HepG2 (cell line): ENCODE data around the gene MIA2. TPM values are rescaled to one million over a fixed set of nuclear protein-coding genes. Genes with fewer than 3 reads are reported as not detected.
A peak's percentile ranks its signal among the peaks of the same experiment; 100 is the strongest.

Experiments used
- IRX3 ChIP-seq: sonication (generic); formaldehyde crosslinking; IDR thresholded peaks from 2 replicates; pipeline ENCODE4 v1.8.1; 2023; ENCODE audit warnings: mild to moderate bottlenecking, low read depth, missing genetic modification reagents, borderline replicate concordance
- MYC ChIP-seq: sonication (generic); formaldehyde crosslinking; IDR thresholded peaks from 2 replicates; pipeline ENCODE4 v1.9.0; 2021; ENCODE audit warnings: missing genetic modification reagents, borderline replicate concordance
- PRDM15 ChIP-seq: sonication (generic); formaldehyde crosslinking; IDR thresholded peaks from 2 replicates; pipeline ENCODE4 v1.4.0; 2020; ENCODE audit warnings: missing genetic modification reagents
- PRPF4 ChIP-seq: fragments of 200-400 bp; formaldehyde crosslinking; IDR thresholded peaks from 2 replicates; pipeline ENCODE4 v1.6.1; 2016; ENCODE audit warnings: low read length, low read depth; ENCODE audit not compliant: poor library complexity, severe bottlenecking
- ZFP41 ChIP-seq: sonication (generic); formaldehyde crosslinking; IDR thresholded peaks from 2 replicates; pipeline ENCODE4 v1.4.0; 2020; ENCODE audit warnings: mild to moderate bottlenecking, missing genetic modification reagents, borderline replicate concordance
- ZKSCAN1 ChIP-seq: fragments of 150-350 bp; IDR thresholded peaks from 2 replicates; pipeline ENCODE4 v1.6.1; 2014; ENCODE audit warnings: low read length
- ZNF430 ChIP-seq: sonication (generic); formaldehyde crosslinking; IDR thresholded peaks from 2 replicates; pipeline ENCODE4 v1.9.0; 2021; ENCODE audit warnings: mild to moderate bottlenecking, missing genetic modification reagents
- ZNF777 ChIP-seq: sonication (generic); formaldehyde crosslinking; IDR thresholded peaks from 2 replicates; pipeline ENCODE4 v1.4.0; 2020; ENCODE audit warnings: missing genetic modification reagents
- ZNF788 ChIP-seq: sonication (generic); formaldehyde crosslinking; IDR thresholded peaks from 2 replicates; pipeline ENCODE4 v1.5.0; 2020; ENCODE audit warnings: mild to moderate bottlenecking, missing genetic modification reagents, borderline replicate concordance
- ZNF891 ChIP-seq: sonication (generic); formaldehyde crosslinking; IDR thresholded peaks from 2 replicates; pipeline ENCODE4 v1.5.0; 2020; ENCODE audit warnings: mild to moderate bottlenecking, missing genetic modification reagents
- ZSCAN30 ChIP-seq: sonication (generic); formaldehyde crosslinking; IDR thresholded peaks from 2 replicates; pipeline ENCODE4 v1.5.0; 2020; ENCODE audit warnings: mild to moderate bottlenecking, missing genetic modification reagents
- polyA plus RNA-seq, 8 experiments: library from polyadenylated mRNA; depleted of rRNA in 3 of 8; stranded (reverse) in 7 of 8; unstranded in 1 of 8; fragments of >200 nt; fragmentation: Illumina TruSeq in 4 of 8; extraction: Trizol in 4 of 8; gene quantifications; 2 replicates each; pipeline versions ENCODE4 v1.2.1 to v1.2.3, GENCODE V29; 2011 to 2016; ENCODE audit warnings: low read depth in 4 of 8, missing spikeins in 1 of 8, mixed read lengths in 1 of 8; ENCODE audit not compliant: insufficient read depth in 1 of 8
- total RNA-seq, 5 experiments: library from RNA; depleted of rRNA; stranded (reverse); fragments of >200 nt; fragmentation: Illumina TruSeq; extraction: Trizol; gene quantifications; 2 replicates each; pipeline ENCODE4 v1.2.3, GENCODE V29; 2016; ENCODE audit warnings: low read depth in 1 of 5
- TF ChIP-seq, protein P1 (sequence below): fragments of 450-650 bp; IDR thresholded peaks from 2 replicates; pipeline ENCODE4 v1.6.1; 2016
- TF ChIP-seq, protein P2 (sequence below): sonication (generic); formaldehyde crosslinking; IDR thresholded peaks from 2 replicates; pipeline ENCODE4 v1.4.0; 2020; ENCODE audit warnings: missing genetic modification reagents, borderline replicate concordance
- TF ChIP-seq, protein P3 (sequence below): sonication (generic); formaldehyde crosslinking; IDR thresholded peaks from 2 replicates; pipeline ENCODE4 v1.4.0; 2020; ENCODE audit warnings: missing genetic modification reagents

Gene MIA2
- total and polyA plus RNA-seq, 2 of the 13 experiments (the other 11 are each of a cell fraction or from before 2014, with no cell fraction given) = 134 to 158 TPM

DNA sequence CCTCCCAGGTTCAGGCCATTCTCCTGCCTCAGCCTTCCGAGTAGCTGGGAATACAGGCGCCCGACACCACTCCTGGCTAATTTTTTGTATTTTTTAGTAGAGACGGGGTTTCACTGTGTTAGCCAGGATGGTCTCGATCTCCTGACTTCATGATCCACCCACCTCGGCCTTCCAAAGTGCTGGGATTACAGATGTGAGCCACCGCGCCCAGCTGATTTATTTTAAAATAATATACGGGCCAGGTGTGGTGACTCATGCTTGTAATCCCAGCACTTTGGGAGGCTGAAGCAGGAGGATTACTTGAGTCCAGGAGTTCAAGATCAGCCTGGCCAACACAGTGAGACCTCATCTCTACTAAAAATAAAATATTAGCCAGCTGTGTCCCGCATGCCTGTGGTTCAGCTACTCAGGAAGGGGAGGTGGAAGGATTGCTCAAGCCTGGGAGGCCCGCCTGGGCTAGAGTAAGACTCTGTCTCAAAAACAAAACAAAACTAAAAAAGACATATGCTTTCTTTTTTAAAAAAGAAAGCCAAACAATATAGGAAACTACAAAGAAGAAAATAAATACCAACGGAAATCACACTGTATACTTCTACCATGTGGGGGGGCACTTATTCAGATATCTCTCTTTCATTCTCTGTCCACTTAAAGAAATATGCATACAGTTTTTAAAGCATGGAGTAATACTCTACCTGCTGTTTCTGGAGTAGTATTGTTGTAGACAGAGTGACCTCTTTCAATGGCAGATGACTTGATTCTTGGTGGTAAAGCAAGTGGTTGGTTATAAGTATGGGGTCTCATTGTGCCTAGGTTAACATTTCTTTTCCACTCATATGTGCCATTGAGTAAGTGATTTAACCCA is 930 bp upstream of the MIA2 start (continued):
- TF ChIP-seq, protein P1, sequence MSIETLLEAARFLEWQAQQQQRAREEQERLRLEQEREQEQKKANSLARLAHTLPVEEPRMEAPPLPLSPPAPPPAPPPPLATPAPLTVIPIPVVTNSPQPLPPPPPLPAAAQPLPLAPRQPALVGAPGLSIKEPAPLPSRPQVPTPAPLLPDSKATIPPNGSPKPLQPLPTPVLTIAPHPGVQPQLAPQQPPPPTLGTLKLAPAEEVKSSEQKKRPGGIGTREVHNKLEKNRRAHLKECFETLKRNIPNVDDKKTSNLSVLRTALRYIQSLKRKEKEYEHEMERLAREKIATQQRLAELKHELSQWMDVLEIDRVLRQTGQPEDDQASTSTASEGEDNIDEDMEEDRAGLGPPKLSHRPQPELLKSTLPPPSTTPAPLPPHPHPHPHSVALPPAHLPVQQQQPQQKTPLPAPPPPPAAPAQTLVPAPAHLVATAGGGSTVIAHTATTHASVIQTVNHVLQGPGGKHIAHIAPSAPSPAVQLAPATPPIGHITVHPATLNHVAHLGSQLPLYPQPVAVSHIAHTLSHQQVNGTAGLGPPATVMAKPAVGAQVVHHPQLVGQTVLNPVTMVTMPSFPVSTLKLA = no peak
- no peak for TF ChIP-seq ZFP41 (CRISPR knock-in tag)
- TF ChIP-seq ZNF777 (CRISPR knock-in tag) = peak; percentile 40; the same call in 1 of the 2 replicates
- no peak for TF ChIP-seq ZNF891
- TF ChIP-seq IRX3 (CRISPR knock-in tag) = peak; percentile 49; the same call in 1 of the 2 replicates
- no peak for TF ChIP-seq ZKSCAN1
- TF ChIP-seq, protein P2, sequence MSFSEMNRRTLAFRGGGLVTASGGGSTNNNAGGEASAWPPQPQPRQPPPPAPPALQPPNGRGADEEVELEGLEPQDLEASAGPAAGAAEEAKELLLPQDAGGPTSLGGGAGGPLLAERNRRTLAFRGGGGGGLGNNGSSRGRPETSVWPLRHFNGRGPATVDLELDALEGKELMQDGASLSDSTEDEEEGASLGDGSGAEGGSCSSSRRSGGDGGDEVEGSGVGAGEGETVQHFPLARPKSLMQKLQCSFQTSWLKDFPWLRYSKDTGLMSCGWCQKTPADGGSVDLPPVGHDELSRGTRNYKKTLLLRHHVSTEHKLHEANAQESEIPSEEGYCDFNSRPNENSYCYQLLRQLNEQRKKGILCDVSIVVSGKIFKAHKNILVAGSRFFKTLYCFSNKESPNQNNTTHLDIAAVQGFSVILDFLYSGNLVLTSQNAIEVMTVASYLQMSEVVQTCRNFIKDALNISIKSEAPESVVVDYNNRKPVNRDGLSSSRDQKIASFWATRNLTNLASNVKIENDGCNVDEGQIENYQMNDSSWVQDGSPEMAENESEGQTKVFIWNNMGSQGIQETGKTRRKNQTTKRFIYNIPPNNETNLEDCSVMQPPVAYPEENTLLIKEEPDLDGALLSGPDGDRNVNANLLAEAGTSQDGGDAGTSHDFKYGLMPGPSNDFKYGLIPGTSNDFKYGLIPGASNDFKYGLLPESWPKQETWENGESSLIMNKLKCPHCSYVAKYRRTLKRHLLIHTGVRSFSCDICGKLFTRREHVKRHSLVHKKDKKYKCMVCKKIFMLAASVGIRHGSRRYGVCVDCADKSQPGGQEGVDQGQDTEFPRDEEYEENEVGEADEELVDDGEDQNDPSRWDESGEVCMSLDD (CRISPR knock-in tag) = peak; percentile 53; the same call in 1 of the 2 replicates
- TF ChIP-seq MYC (CRISPR knock-in tag) = peak; percentile 56
- peak; percentile 64 for TF ChIP-seq PRPF4
- TF ChIP-seq, protein P3, sequence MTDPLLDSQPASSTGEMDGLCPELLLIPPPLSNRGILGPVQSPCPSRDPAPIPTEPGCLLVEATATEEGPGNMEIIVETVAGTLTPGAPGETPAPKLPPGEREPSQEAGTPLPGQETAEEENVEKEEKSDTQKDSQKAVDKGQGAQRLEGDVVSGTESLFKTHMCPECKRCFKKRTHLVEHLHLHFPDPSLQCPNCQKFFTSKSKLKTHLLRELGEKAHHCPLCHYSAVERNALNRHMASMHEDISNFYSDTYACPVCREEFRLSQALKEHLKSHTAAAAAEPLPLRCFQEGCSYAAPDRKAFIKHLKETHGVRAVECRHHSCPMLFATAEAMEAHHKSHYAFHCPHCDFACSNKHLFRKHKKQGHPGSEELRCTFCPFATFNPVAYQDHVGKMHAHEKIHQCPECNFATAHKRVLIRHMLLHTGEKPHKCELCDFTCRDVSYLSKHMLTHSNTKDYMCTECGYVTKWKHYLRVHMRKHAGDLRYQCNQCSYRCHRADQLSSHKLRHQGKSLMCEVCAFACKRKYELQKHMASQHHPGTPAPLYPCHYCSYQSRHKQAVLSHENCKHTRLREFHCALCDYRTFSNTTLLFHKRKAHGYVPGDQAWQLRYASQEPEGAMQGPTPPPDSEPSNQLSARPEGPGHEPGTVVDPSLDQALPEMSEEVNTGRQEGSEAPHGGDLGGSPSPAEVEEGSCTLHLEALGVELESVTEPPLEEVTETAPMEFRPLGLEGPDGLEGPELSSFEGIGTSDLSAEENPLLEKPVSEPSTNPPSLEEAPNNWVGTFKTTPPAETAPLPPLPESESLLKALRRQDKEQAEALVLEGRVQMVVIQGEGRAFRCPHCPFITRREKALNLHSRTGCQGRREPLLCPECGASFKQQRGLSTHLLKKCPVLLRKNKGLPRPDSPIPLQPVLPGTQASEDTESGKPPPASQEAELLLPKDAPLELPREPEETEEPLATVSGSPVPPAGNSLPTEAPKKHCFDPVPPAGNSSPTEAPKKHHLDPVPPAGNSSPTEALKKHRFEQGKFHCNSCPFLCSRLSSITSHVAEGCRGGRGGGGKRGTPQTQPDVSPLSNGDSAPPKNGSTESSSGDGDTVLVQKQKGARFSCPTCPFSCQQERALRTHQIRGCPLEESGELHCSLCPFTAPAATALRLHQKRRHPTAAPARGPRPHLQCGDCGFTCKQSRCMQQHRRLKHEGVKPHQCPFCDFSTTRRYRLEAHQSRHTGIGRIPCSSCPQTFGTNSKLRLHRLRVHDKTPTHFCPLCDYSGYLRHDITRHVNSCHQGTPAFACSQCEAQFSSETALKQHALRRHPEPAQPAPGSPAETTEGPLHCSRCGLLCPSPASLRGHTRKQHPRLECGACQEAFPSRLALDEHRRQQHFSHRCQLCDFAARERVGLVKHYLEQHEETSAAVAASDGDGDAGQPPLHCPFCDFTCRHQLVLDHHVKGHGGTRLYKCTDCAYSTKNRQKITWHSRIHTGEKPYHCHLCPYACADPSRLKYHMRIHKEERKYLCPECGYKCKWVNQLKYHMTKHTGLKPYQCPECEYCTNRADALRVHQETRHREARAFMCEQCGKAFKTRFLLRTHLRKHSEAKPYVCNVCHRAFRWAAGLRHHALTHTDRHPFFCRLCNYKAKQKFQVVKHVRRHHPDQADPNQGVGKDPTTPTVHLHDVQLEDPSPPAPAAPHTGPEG = 0 out of 2 replicates have a peak, but pooled peaks have one; percentile 50
- TF ChIP-seq ZNF788 (CRISPR knock-in tag) = peak; percentile 52; the same call in 1 of the 2 replicates
- no peak for TF ChIP-seq PRDM15 (CRISPR knock-in tag)
- peak; percentile 77; the same call in 1 of the 2 replicates for TF ChIP-seq ZNF430 (CRISPR knock-in tag)
- no peak for TF ChIP-seq ZSCAN30 (CRISPR knock-in tag)
